Progenitor cell of endocrine pancreas (in vitro differentiated cells): ENCODE results near the gene HIKESHI. TPM values are rescaled to one million over a fixed set of nuclear protein-coding genes. Genes with fewer than 3 reads are reported as not detected.

Experiments
- DNase-seq: peaks from one replicate; pipeline ENCODE4 v3.0.0; 2021; ENCODE audit warnings: low spot score; ENCODE audit not compliant: unreplicated experiment
- H3K27ac Mint-ChIP-seq: 2 replicates; pipeline ENCODE4 v1.8.0; 2021; ENCODE audit warnings: mild to moderate bottlenecking, moderate library complexity, mixed read lengths
- H3K27me3 Mint-ChIP-seq: 2 replicates; pipeline ENCODE4 v1.8.0; 2021; ENCODE audit warnings: mixed read lengths
- H3K36me3 Mint-ChIP-seq: 2 replicates; pipeline ENCODE4 v1.8.0; 2022; ENCODE audit warnings: mixed read lengths; ENCODE audit not compliant: insufficient read depth
- H3K4me1 Mint-ChIP-seq: 2 replicates; pipeline ENCODE4 v1.8.0; 2021; ENCODE audit warnings: low read depth, mixed read lengths
- H3K4me3 Mint-ChIP-seq: 2 replicates; pipeline ENCODE4 v1.8.0; 2021; ENCODE audit warnings: low read depth, mild to moderate bottlenecking, moderate library complexity, mixed read lengths
- H3K9me3 Mint-ChIP-seq: 2 replicates; pipeline ENCODE4 v1.8.0; 2021; ENCODE audit warnings: low read depth, mixed read lengths
- total RNA-seq: library from RNA; stranded (reverse); gene quantifications from 2 replicates; pipeline ENCODE4 v1.2.1, GENCODE V29; 2021
- TF ChIP-seq, protein P1 (sequence below): fragments of 200-600 bp; sonication (generic); IDR thresholded peaks from one replicate; pipeline ENCODE4 v1.5.0; 2021; ENCODE audit warnings: antibody characterized with exemption, mild to moderate bottlenecking; ENCODE audit not compliant: unreplicated experiment

The HIKESHI gene
- total RNA-seq, 1 donor from 2014 or later, result 50.8 TPM

DNA sequence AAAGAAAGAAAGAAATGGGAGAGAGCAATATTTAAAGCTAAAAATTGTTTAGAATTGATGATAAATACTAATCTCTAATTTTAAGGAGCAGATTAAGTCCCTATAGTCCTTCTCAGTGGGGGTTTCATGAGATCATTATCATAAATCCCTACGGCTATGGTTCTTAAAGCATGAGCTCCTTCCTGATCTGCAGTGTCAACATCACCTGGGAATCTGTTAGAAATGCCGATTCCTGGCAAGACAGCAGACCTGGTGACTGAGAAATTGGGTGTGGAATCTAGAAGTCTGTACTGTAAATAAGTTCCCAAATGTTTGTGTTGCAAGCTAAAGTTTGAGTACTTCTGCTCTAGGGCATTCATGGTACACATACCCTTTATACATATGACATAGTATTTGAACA is 12.6 kb downstream of the HIKESHI start:
- Mint-ChIP-seq H3K4me3 (no peak overlapping the region), H3K9me3 (no peaks in the 10 kb centered on the region), H3K27me3 (no peaks in the 10 kb centered on the region), H3K4me1 (no peaks in the 10 kb centered on the region), H3K36me3 (peaks cover 38% of the 10 kb centered on the region), H3K27ac (no peak overlapping the region)
- no peak for DNase-seq
- TF ChIP-seq, protein P1, sequence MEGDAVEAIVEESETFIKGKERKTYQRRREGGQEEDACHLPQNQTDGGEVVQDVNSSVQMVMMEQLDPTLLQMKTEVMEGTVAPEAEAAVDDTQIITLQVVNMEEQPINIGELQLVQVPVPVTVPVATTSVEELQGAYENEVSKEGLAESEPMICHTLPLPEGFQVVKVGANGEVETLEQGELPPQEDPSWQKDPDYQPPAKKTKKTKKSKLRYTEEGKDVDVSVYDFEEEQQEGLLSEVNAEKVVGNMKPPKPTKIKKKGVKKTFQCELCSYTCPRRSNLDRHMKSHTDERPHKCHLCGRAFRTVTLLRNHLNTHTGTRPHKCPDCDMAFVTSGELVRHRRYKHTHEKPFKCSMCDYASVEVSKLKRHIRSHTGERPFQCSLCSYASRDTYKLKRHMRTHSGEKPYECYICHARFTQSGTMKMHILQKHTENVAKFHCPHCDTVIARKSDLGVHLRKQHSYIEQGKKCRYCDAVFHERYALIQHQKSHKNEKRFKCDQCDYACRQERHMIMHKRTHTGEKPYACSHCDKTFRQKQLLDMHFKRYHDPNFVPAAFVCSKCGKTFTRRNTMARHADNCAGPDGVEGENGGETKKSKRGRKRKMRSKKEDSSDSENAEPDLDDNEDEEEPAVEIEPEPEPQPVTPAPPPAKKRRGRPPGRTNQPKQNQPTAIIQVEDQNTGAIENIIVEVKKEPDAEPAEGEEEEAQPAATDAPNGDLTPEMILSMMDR, result no peak

DNA sequence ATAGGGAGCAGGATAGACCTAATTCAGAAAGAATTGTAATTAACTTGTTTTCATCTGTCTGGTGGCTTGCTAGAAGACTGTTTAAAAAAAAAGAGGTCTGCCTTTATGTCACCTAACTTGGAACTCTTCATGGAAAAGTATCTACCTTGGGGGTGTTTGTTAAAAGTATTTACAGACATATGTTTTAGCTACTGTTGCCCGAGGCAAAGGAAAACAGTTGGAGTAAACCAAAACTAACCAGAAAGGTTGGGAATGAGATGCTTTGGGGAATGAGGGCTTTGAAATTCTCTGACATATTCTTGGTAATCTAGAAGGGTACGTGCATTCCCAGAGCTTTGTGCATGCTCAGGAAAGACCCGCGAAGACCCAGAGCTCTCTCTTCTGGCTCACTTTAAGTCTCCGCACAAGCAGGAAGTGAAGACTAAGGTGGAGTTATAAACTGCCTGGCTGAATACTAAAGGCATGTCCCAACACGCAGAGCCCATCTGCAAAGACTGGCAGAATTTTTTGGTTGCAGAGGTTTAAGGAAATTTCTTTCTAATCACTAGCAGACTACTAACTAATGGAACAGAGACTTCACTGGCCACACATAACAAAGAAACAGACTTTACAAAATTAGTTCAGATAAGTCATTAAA is 33.2 kb downstream of the HIKESHI start:
- TF ChIP-seq, protein P1, result no peak
- no peak for DNase-seq
- no peaks in the 10 kb centered on the region for H3K9me3 Mint-ChIP-seq
- H3K27ac Mint-ChIP-seq, result no peak overlapping the region
- no peaks in the 10 kb centered on the region for H3K4me1 Mint-ChIP-seq
- no peak overlapping the region for H3K4me3 Mint-ChIP-seq
- peaks cover 43% of the 10 kb centered on the region for H3K36me3 Mint-ChIP-seq
- H3K27me3 Mint-ChIP-seq, result no peaks in the 10 kb centered on the region

DNA sequence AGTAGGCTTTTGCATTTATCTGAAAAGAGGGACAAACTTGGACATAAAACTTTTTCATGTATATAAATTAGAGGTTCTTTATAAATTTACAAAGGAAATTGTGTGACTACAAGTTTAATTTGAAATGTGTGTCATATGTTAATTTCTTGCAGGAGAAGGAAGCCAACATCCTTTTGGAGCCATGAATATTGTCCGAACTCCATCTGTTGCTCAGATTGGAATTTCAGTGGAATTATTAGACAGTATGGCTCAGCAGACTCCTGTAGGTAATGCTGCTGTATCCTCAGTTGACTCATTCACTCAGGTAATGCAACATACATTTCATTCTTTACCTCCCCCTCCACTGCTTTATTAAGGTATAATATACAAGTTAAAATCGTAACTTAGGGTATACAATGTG is 35.2 kb downstream of the HIKESHI start:
- no peak for DNase-seq
- Mint-ChIP-seq H3K4me3 (no peak overlapping the region), H3K36me3 (peaks cover 50% of the 10 kb centered on the region)

DNA sequence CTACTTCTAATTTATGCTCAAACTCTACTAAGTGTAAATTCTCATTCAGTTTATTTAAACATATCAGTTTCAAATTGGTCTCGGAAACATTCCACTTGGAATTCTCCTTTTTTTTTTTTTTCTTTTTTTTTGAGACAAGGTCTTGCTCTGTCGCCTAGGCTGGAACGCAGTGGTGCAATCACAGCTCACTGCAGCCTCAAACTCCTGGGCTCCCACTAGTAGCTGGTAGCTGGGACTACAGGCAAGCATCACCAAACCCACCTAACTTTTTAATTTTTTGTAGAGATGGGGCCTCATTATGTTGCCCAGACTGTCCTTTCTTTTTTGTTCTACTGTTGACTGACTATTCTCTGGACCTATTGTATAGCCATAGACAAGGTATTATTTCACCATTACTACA is 39.3 kb downstream of the HIKESHI start:
- no peak for DNase-seq
- no peaks in the 10 kb centered on the region for H3K9me3 Mint-ChIP-seq
- no peak overlapping the region for H3K4me3 Mint-ChIP-seq
- no peak overlapping the region for H3K27ac Mint-ChIP-seq
- TF ChIP-seq, protein P1, result no peak
- H3K36me3 Mint-ChIP-seq, result peaks cover 34% of the 10 kb centered on the region
- H3K4me1 Mint-ChIP-seq, result no peaks in the 10 kb centered on the region
- H3K27me3 Mint-ChIP-seq, result no peaks in the 10 kb centered on the region

More for the DNA sequence above, 35.2 kb downstream of the HIKESHI start:
- H3K27me3 Mint-ChIP-seq, result no peaks in the 10 kb centered on the region
- H3K4me1 Mint-ChIP-seq, result no peaks in the 10 kb centered on the region
- TF ChIP-seq, protein P1, result no peak
- no peak overlapping the region for H3K27ac Mint-ChIP-seq
- no peaks in the 10 kb centered on the region for H3K9me3 Mint-ChIP-seq

DNA sequence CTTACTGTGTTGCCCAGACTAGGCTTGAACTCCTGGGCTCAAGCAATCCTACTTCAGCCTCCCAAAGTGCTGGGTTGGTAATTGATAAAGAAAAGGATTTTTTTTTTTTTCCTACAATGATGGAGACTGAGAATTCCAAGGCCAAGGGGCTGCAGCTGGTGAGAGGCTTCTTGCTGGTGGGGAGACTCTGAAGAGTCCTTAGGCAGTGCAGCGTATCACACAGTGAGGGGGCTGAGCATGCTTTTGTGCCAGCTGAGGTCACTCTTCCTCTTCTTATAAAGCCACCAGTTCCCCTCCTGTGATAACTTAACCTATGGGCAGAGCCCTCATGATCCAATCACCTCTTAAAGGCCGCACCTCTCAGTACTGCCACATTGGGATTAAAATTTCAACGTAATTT is 44.5 kb downstream of the HIKESHI start:
- TF ChIP-seq, protein P1, result no peak
- Mint-ChIP-seq H3K36me3 (peaks cover 2% of the 10 kb centered on the region), H3K4me1 (no peaks in the 10 kb centered on the region), H3K27ac (no peak overlapping the region), H3K4me3 (no peak overlapping the region), H3K27me3 (no peaks in the 10 kb centered on the region), H3K9me3 (no peaks in the 10 kb centered on the region)
- no peak for DNase-seq
